AG10803 (cell line): ENCODE measurements around the gene RNH1.

Experiments
- DNase-seq: peaks from one replicate; pipeline ENCODE4 v3.0.0; 2010; ENCODE audit warnings: low read depth
- H3K4me3 ChIP-seq: 2 replicates; pipeline ENCODE4 v1.5.1; 2011; ENCODE audit warnings: mild to moderate bottlenecking, low read length, control low read depth
- TF ChIP-seq, protein P1 (sequence below): conservative IDR thresholded peaks from 2 replicates; pipeline ENCODE4 v1.5.1; 2011; ENCODE audit warnings: mild to moderate bottlenecking, low read length, control low read depth, inconsistent platforms

RNH1 gene

DNA sequence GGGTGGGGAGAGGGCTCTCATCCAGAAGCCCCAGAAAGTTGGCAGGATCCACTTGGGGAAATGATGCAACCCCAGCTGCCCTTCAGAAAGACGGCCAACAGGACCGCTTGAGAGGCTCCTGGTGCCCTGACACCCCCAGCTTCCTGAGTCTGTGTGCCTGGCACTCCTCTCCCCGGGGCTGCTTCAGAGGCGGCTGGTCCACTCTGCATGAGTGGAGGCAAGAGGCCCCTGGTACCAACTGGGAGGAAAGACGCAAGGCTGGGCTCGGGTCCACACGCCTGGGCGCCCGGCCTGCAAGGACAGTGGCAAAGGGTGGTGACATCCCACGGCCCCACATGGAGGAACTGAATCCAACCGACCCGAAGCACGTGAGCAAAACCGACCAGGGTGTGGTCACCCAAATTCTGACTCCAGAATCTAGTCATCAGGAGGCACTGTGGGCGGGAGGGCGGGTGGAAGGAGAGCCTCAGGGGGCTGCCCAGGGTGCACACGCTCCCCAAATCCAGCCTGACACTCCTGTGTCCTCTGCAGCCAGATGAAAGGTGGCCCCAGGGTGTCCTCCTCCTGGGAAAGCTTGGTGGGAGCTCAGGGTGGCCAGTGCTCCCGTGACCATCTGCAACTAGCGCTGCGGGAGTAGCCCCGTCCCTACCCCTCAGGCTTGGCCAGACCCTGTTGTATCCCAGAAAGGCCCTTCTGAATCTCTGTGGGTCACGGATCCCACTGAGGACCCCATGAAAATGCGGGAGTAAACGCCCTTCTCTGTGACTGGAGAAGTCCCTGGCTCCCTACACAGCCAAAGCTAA, 3.7 kb downstream of the RNH1 start:
- DNase-seq = peak; percentile 87
- peak overlapping the region; percentile 91 for H3K4me3 ChIP-seq
- TF ChIP-seq, protein P1, sequence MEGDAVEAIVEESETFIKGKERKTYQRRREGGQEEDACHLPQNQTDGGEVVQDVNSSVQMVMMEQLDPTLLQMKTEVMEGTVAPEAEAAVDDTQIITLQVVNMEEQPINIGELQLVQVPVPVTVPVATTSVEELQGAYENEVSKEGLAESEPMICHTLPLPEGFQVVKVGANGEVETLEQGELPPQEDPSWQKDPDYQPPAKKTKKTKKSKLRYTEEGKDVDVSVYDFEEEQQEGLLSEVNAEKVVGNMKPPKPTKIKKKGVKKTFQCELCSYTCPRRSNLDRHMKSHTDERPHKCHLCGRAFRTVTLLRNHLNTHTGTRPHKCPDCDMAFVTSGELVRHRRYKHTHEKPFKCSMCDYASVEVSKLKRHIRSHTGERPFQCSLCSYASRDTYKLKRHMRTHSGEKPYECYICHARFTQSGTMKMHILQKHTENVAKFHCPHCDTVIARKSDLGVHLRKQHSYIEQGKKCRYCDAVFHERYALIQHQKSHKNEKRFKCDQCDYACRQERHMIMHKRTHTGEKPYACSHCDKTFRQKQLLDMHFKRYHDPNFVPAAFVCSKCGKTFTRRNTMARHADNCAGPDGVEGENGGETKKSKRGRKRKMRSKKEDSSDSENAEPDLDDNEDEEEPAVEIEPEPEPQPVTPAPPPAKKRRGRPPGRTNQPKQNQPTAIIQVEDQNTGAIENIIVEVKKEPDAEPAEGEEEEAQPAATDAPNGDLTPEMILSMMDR = no peak

DNA sequence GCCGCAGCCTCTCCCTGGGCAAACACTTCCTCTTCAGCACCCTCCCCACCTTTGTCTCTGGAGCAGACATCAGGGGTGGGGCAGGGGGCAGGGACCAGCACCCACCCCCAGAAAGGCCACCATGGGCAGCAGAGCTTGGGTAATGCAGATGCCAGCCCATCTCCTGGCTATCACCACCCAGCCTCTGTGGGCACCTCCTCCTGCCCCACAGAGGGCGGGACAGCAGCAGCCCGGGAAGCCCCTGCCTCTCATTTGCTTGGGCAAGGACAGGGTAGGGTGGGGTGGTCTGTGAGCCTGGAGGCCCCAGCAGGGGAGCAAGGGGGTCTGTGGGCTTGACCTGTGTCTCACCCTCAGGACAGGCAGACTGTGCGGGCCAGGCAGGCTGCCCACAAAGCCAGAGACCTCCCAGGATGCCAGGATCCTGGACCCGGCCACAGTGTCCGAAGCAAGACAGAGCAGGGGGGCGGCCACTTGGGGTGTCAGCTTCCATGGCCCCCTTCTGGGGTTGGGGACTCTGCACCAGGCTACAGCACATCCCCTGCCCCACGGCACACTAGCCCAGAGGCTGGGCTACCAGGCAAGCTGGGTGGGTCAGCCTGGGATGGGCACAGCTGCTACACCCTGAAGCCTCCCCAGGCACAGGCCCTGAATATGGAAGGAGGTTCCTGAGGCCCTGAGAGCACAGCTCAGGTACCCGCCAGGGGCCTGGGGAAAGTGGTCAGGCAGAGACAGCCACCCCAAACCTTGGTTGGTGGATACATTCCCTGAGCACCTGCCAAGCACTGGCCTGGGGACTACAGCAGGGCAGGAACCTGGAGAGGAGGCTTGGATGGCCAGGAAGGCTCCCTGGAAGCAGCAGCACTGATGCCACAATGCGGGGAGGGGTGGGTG, 4.5 kb downstream of the RNH1 start:
- H3K4me3 ChIP-seq = peak overlapping the region; percentile 91
- TF ChIP-seq, protein P1 = no peak

DNA sequence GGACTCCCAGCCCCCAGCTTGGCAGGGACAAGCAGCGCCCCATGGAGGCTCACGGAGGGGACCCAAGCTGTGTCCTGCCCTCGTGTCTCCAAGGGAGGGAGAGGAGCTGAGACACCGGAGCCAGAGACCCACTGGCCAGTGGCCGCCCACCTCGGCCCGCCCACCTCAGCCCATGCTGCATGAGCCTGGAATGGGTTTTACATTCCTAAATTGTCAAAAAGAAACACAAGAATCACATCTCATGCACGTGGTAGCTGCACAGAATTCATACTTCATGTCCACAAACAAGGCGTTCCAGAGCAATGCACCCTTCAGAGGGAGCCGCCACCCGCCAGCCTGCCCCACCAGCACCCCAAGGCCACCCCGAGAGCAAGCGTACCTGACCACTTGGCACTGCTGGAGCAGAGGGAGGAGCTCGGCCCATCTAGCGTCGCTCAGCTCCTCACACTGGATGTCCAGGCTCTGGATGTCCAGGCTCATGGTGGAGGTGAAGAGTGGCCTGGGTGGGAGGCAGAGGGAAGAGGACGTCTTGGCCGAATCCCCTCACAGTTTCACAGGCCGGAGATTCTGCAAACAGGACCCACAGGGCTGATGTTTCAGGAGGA, 5.3 kb downstream of the RNH1 start:
- H3K4me3 ChIP-seq = no peak overlapping the region
- no peak for DNase-seq
- TF ChIP-seq, protein P1 = no peak

More for the DNA sequence above, 4.5 kb downstream of the RNH1 start:
- no peak for DNase-seq

DNA sequence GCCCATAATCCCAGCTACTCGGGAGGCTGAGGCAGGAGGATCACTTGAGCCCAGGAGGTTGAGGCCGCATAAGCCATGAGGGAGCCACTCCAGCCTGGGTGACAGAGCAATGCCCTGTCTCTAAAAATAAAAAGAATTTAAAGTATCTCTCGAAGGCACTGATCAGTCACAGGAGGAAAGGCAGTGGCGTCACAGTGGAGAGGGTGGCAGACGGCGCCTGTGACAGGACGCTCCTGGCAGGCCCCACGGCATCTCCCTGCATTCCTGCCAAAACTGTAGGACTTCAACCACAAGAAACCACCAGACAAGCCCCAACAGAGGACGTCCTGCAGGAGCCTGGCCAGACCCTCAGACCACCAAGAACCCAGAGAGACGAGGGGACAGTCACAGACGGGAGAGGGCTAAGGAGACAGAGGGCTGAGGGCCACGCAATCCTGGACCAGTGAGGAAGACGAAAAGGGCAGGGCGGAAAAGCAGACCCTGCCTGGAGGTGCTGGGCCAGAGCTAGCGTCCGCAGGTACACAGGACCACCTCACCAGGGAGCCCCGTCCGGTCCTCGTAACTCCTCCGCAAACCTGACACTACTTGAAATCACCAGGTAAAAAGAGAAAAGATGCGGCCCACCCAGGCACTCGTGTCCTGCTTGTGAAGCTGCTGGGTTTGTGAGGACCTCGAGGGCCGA, 5.9 kb downstream of the RNH1 start:
- H3K4me3 ChIP-seq = no peak overlapping the region
- TF ChIP-seq, protein P1 = no peak
- DNase-seq = no peak

DNA sequence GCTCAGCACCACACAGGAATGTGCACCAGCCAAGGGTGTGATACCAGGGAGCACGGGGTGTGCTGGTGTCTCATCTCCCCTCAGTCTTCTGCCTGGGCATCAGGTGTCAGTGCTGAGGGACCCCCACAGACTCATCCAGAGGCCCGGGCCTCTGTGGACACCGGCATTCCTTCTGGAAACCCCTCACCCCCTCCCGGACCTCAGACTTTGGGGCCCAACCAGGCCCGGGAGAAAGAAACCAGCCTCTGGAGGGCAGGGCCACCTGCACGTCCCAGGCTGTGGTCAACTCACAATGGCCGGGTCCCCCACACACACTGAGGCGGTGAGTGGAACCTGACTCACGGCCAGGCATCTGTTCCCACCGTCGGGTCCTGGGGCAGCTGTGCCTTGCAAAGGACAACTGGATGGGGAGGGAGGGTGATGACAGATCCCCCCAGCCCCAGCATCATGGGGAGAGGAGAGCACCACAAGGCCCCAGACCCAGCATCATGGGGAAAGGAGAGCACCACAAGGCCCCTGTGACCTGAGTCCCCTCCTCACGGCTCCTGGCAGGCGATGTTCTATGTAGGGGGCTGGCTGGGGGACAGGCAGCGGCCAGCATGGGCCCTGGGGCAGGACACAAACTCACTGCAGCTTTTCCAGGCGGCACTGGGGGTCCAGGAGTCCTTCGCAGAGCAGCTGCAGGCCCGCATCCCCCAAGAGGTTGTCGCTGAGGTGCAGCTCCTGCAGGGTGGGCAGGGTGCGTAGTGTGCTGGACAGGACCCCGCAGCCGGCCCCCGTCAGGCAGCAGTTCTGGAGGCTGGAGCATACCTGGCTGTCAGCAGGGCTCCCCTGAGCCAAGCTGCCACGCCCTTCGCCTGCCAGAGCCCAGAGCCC, 7.6 kb downstream of the RNH1 start:
- no peak for DNase-seq
- H3K4me3 ChIP-seq = no peak overlapping the region
- TF ChIP-seq, protein P1 = no peak
